Ishikawa (cell line): ENCODE data around the gene RBKS.

Experiments
- CEBPB ChIP-seq: IDR thresholded peaks from 2 replicates; pipeline ENCODE4 v1.6.1; 2012
- EP300 ChIP-seq: IDR thresholded peaks from 2 replicates; pipeline ENCODE4 v1.6.1; 2012; ENCODE audit warnings: borderline replicate concordance
- MAX ChIP-seq: IDR thresholded peaks from 2 replicates; pipeline ENCODE4 v1.6.1; 2012
- TAF1 ChIP-seq: IDR thresholded peaks from 2 replicates; pipeline ENCODE4 v1.6.1; 2012; ENCODE audit warnings: low read depth, mild to moderate bottlenecking
- YY1 ChIP-seq: IDR thresholded peaks from 2 replicates; pipeline ENCODE4 v1.6.1; 2012; ENCODE audit warnings: low read depth

GRCh38 chr2:27746325-27746724, 143.9 kb downstream of the RBKS start:
- TF ChIP-seq TAF1 (no peak), CEBPB (no peak), EP300 (no peak), MAX (no peak), YY1 (no peak)
